ENCODE results near the gene MAPK7. TPM values are rescaled to one million over a fixed set of nuclear protein-coding genes. Genes with fewer than 3 reads are reported as not detected.

MAPK7 gene
- total and polyA plus RNA-seq, 2 of the 8 experiments (the other 6 are each of a cell fraction or from before 2014, with no cell fraction given) = 15.2 to 28.1 TPM

- TF ChIP-seq CHD7 (IDR thresholded peaks at IDR 0.05; ENCODE audit: insufficient replicate concordance, low read length) = no peak
- no peak for TF ChIP-seq KDM5A (IDR thresholded peaks at IDR 0.05; ENCODE audit: low read length)
- TF ChIP-seq TAF7 (optimal IDR thresholded peaks at IDR 0.05; ENCODE audit: borderline replicate concordance, low read depth, low read length) = no peak
- TF ChIP-seq SRF (IDR thresholded peaks at IDR 0.05; ENCODE audit: low read depth, low read length) = no peak
- no peak for TF ChIP-seq SP1 (IDR thresholded peaks at IDR 0.05; ENCODE audit: low read depth, low read length)
- no peak for TF ChIP-seq TBP (IDR thresholded peaks at IDR 0.05; ENCODE audit: low read depth, low read length)
- no peak for TF ChIP-seq SIN3A (conservative IDR thresholded peaks at IDR 0.05 in 1 of 2, IDR thresholded peaks at IDR 0.05 in 1 of 2; ENCODE audit: low read depth in 1 of 2, low read length in 2 of 2)
- TF ChIP-seq TEAD4 (IDR thresholded peaks at IDR 0.05; ENCODE audit: low read depth, low read length) = no peak
- TF ChIP-seq GABPA (IDR thresholded peaks at IDR 0.05; ENCODE audit: borderline replicate concordance, insufficient read depth, low read length) = no peak
- no peak for TF ChIP-seq E2F6 (IDR thresholded peaks at IDR 0.05)
- no peak for TF ChIP-seq CBX5 (IDR thresholded peaks at IDR 0.05; ENCODE audit: low read depth, low read length)
- no peak for TF ChIP-seq BACH1 (IDR thresholded peaks at IDR 0.05; ENCODE audit: low read length)
Measured at GRCh38 chr17:19403021-19403420, 24.7 kb downstream of the MAPK7 start (continued).

All from H1 (cell line).